ENCODE results near the gene YPEL5.

YPEL5 gene

GRCh38 chr2:30192314-30192713 lies 45.5 kb downstream of the YPEL5 start:
- intact Hi-C loops (cut with micrococcal nuclease) = no loop called here
- Mint-ChIP-seq H3K27me3 (peaks cover 19% of the 10 kb centered on the region), H3K4me3 (no peak overlapping the region), H3K36me3 (ENCODE audit: low read depth) (no peaks in the 10 kb centered on the region), H3K4me1 (ENCODE audit: low read depth) (peaks cover 20% of the 10 kb centered on the region), H3K27ac (no peak overlapping the region), H3K9me3 (peaks cover 9% of the 10 kb centered on the region)

- Mint-ChIP-seq H3K27ac (no peak overlapping the region), H3K9me3 (peaks cover 9% of the 10 kb centered on the region), H3K27me3 (peaks cover 19% of the 10 kb centered on the region), H3K4me3 (no peak overlapping the region), H3K36me3 (ENCODE audit: low read depth) (no peaks in the 10 kb centered on the region), H3K4me1 (ENCODE audit: low read depth) (peaks cover 20% of the 10 kb centered on the region)
- intact Hi-C loops (cut with micrococcal nuclease) = no loop called here
Observed at GRCh38 chr2:30193104-30193681, 46.4 kb downstream of the YPEL5 start.

- Mint-ChIP-seq H3K27ac (no peak overlapping the region), H3K36me3 (ENCODE audit: low read depth) (no peaks in the 10 kb centered on the region), H3K4me1 (ENCODE audit: low read depth) (peaks cover 20% of the 10 kb centered on the region), H3K4me3 (no peak overlapping the region), H3K27me3 (peaks cover 19% of the 10 kb centered on the region), H3K9me3 (peaks cover 6% of the 10 kb centered on the region)
- intact Hi-C loops (cut with micrococcal nuclease) = no loop called here
Observed at GRCh38 chr2:30194421-30194820, 47.6 kb downstream of the YPEL5 start.

GRCh38 chr2:30195016-30195415 lies 48.2 kb downstream of the YPEL5 start:
- peaks cover 19% of the 10 kb centered on the region for H3K27me3 Mint-ChIP-seq
- no peak overlapping the region for H3K4me3 Mint-ChIP-seq
- H3K9me3 Mint-ChIP-seq = no peaks in the 10 kb centered on the region
- H3K4me1 Mint-ChIP-seq (ENCODE audit: low read depth) = peaks cover 20% of the 10 kb centered on the region
- intact Hi-C loops (cut with micrococcal nuclease) = no loop called here
- H3K36me3 Mint-ChIP-seq (ENCODE audit: low read depth) = no peaks in the 10 kb centered on the region
- no peak overlapping the region for H3K27ac Mint-ChIP-seq

- no peak overlapping the region for H3K27ac Mint-ChIP-seq
- no peaks in the 10 kb centered on the region for H3K36me3 Mint-ChIP-seq (ENCODE audit: low read depth)
- H3K4me3 Mint-ChIP-seq = no peak overlapping the region
- intact Hi-C loops (cut with micrococcal nuclease) = no loop called here
- H3K4me1 Mint-ChIP-seq (ENCODE audit: low read depth) = peaks cover 28% of the 10 kb centered on the region
- H3K9me3 Mint-ChIP-seq = no peaks in the 10 kb centered on the region
- H3K27me3 Mint-ChIP-seq = peaks cover 19% of the 10 kb centered on the region
Observed at GRCh38 chr2:30197570-30198192, 50.9 kb downstream of the YPEL5 start.

GRCh38 chr2:30201990-30202389 lies 55.2 kb downstream of the YPEL5 start:
- Mint-ChIP-seq H3K27me3 (peaks cover 17% of the 10 kb centered on the region), H3K36me3 (ENCODE audit: low read depth) (no peaks in the 10 kb centered on the region), H3K4me1 (ENCODE audit: low read depth) (peaks cover 14% of the 10 kb centered on the region), H3K4me3 (no peak overlapping the region), H3K9me3 (no peaks in the 10 kb centered on the region), H3K27ac (no peak overlapping the region)
- intact Hi-C loops (cut with micrococcal nuclease) = no loop called here

- Mint-ChIP-seq H3K9me3 (no peaks in the 10 kb centered on the region), H3K27ac (no peak overlapping the region), H3K27me3 (peaks cover 17% of the 10 kb centered on the region), H3K36me3 (ENCODE audit: low read depth) (no peaks in the 10 kb centered on the region), H3K4me3 (no peak overlapping the region), H3K4me1 (ENCODE audit: low read depth) (peaks cover 14% of the 10 kb centered on the region)
- intact Hi-C loops (cut with micrococcal nuclease) = no loop called here
Observed at GRCh38 chr2:30203156-30203555, 56.3 kb downstream of the YPEL5 start.

GRCh38 chr2:30204281-30204680 lies 57.5 kb downstream of the YPEL5 start:
- H3K4me3 Mint-ChIP-seq = no peak overlapping the region
- peaks cover 14% of the 10 kb centered on the region for H3K4me1 Mint-ChIP-seq (ENCODE audit: low read depth)
- H3K27me3 Mint-ChIP-seq = peaks cover 17% of the 10 kb centered on the region
- H3K27ac Mint-ChIP-seq = no peak overlapping the region
- no peaks in the 10 kb centered on the region for H3K9me3 Mint-ChIP-seq
- H3K36me3 Mint-ChIP-seq (ENCODE audit: low read depth) = no peaks in the 10 kb centered on the region
- intact Hi-C loops (cut with micrococcal nuclease) = no loop called here

GRCh38 chr2:30205456-30205855 lies 58.6 kb downstream of the YPEL5 start:
- Mint-ChIP-seq H3K27ac (no peak overlapping the region), H3K36me3 (ENCODE audit: low read depth) (no peaks in the 10 kb centered on the region), H3K4me1 (ENCODE audit: low read depth) (peaks cover 14% of the 10 kb centered on the region), H3K4me3 (no peak overlapping the region), H3K9me3 (no peaks in the 10 kb centered on the region), H3K27me3 (peaks cover 18% of the 10 kb centered on the region)
- intact Hi-C loops (cut with micrococcal nuclease) = no loop called here

- Mint-ChIP-seq H3K27me3 (peaks cover 19% of the 10 kb centered on the region), H3K9me3 (no peaks in the 10 kb centered on the region), H3K4me1 (ENCODE audit: low read depth) (peaks cover 12% of the 10 kb centered on the region), H3K27ac (no peak overlapping the region), H3K4me3 (no peak overlapping the region), H3K36me3 (ENCODE audit: low read depth) (no peaks in the 10 kb centered on the region)
- intact Hi-C loops (cut with micrococcal nuclease) = no loop called here
Observed at GRCh38 chr2:30206461-30207430, 59.9 kb downstream of the YPEL5 start.

GRCh38 chr2:30208453-30208852 lies 61.6 kb downstream of the YPEL5 start:
- intact Hi-C loops (cut with micrococcal nuclease) = loop anchor here (1.0 kb wide), 1 partner anchor 499 kb away; no protein-coding TSS in a partner anchor
- Mint-ChIP-seq H3K27ac (no peak overlapping the region), H3K36me3 (ENCODE audit: low read depth) (no peaks in the 10 kb centered on the region), H3K4me1 (ENCODE audit: low read depth) (no peaks in the 10 kb centered on the region), H3K4me3 (no peak overlapping the region), H3K27me3 (peaks cover 27% of the 10 kb centered on the region), H3K9me3 (no peaks in the 10 kb centered on the region)

GRCh38 chr2:30209227-30209626 lies 62.4 kb downstream of the YPEL5 start:
- intact Hi-C loops (cut with micrococcal nuclease) = no loop called here
- H3K27ac Mint-ChIP-seq = no peak overlapping the region
- H3K36me3 Mint-ChIP-seq (ENCODE audit: low read depth) = no peaks in the 10 kb centered on the region
- H3K27me3 Mint-ChIP-seq = peaks cover 31% of the 10 kb centered on the region
- no peaks in the 10 kb centered on the region for H3K4me1 Mint-ChIP-seq (ENCODE audit: low read depth)
- no peak overlapping the region for H3K4me3 Mint-ChIP-seq
- no peaks in the 10 kb centered on the region for H3K9me3 Mint-ChIP-seq

Data from dendritic cell treated with granulocyte-macrophage colony-stimulating factor and Interleukin-4, amounts not matched to agents 40 ng/mL and 50 ng/mL, for 4 days (primary cell).